ENCODE measurements around the gene RAP1GAP2.

RAP1GAP2 gene

GRCh38 chr17:2798678-2799077 lies 2.4 kb downstream of the RAP1GAP2 start:
- Histone ChIP-seq H3K36me3 (ENCODE audit: control insufficient read depth, insufficient read depth, low read length) (peaks cover 22% of the 10 kb centered on the region), H3K27me3 (replicated peaks; ENCODE audit: control insufficient read depth, insufficient read depth, low read length, poor library complexity, severe bottlenecking) (no peaks in the 10 kb centered on the region), H3K4me1 (ENCODE audit: control insufficient read depth, insufficient read depth, low read length, poor library complexity, severe bottlenecking) (peaks cover 44% of the 10 kb centered on the region), H3K4me3 (ENCODE audit: insufficient read depth, low read depth, low read length, poor library complexity, severe bottlenecking) (no peak overlapping the region), H3K27ac (ENCODE audit: insufficient read depth, low read length, poor library complexity, severe bottlenecking) (no peak overlapping the region), H3K9me3 (ENCODE audit: control insufficient read depth, low read length) (no peaks in the 10 kb centered on the region)
- DNase-seq, result no peak

- peaks cover 35% of the 10 kb centered on the region for H3K4me1 ChIP-seq (ENCODE audit: control insufficient read depth, insufficient read depth, low read length, poor library complexity, severe bottlenecking)
- H3K9me3 ChIP-seq (ENCODE audit: control insufficient read depth, low read length), result no peaks in the 10 kb centered on the region
- no peaks in the 10 kb centered on the region for H3K27me3 ChIP-seq (replicated peaks; ENCODE audit: control insufficient read depth, insufficient read depth, low read length, poor library complexity, severe bottlenecking)
- peaks cover 26% of the 10 kb centered on the region for H3K36me3 ChIP-seq (ENCODE audit: control insufficient read depth, insufficient read depth, low read length)
- no peak for DNase-seq
- H3K27ac ChIP-seq (ENCODE audit: insufficient read depth, low read length, poor library complexity, severe bottlenecking), result no peak overlapping the region
- H3K4me3 ChIP-seq (ENCODE audit: insufficient read depth, low read depth, low read length, poor library complexity, severe bottlenecking), result no peak overlapping the region
Observed at GRCh38 chr17:2799653-2800052, 3.4 kb downstream of the RAP1GAP2 start.

GRCh38 chr17:2800367-2800766 lies 4.1 kb downstream of the RAP1GAP2 start:
- Histone ChIP-seq H3K4me1 (ENCODE audit: control insufficient read depth, insufficient read depth, low read length, poor library complexity, severe bottlenecking) (peaks cover 28% of the 10 kb centered on the region), H3K27me3 (replicated peaks; ENCODE audit: control insufficient read depth, insufficient read depth, low read length, poor library complexity, severe bottlenecking) (no peaks in the 10 kb centered on the region), H3K27ac (ENCODE audit: insufficient read depth, low read length, poor library complexity, severe bottlenecking) (no peak overlapping the region)

GRCh38 chr17:2801841-2802240 lies 5.6 kb downstream of the RAP1GAP2 start:
- no peak for DNase-seq
- Histone ChIP-seq H3K27ac (ENCODE audit: insufficient read depth, low read length, poor library complexity, severe bottlenecking) (no peak overlapping the region), H3K4me1 (ENCODE audit: control insufficient read depth, insufficient read depth, low read length, poor library complexity, severe bottlenecking) (peaks cover 26% of the 10 kb centered on the region), H3K36me3 (ENCODE audit: control insufficient read depth, insufficient read depth, low read length) (peaks cover 29% of the 10 kb centered on the region), H3K4me3 (ENCODE audit: insufficient read depth, low read depth, low read length, poor library complexity, severe bottlenecking) (no peak overlapping the region), H3K27me3 (replicated peaks; ENCODE audit: control insufficient read depth, insufficient read depth, low read length, poor library complexity, severe bottlenecking) (no peaks in the 10 kb centered on the region), H3K9me3 (ENCODE audit: control insufficient read depth, low read length) (no peaks in the 10 kb centered on the region)

More at GRCh38 chr17:2800367-2800766, 4.1 kb downstream of the RAP1GAP2 start:
- Histone ChIP-seq H3K9me3 (ENCODE audit: control insufficient read depth, low read length) (no peaks in the 10 kb centered on the region), H3K4me3 (ENCODE audit: insufficient read depth, low read depth, low read length, poor library complexity, severe bottlenecking) (no peak overlapping the region), H3K36me3 (ENCODE audit: control insufficient read depth, insufficient read depth, low read length) (peaks cover 29% of the 10 kb centered on the region)
- DNase-seq, result no peak

GRCh38 chr17:2802574-2802973 lies 6.3 kb downstream of the RAP1GAP2 start:
- H3K27me3 ChIP-seq (replicated peaks; ENCODE audit: control insufficient read depth, insufficient read depth, low read length, poor library complexity, severe bottlenecking), result no peaks in the 10 kb centered on the region
- H3K36me3 ChIP-seq (ENCODE audit: control insufficient read depth, insufficient read depth, low read length), result peaks cover 29% of the 10 kb centered on the region
- no peak overlapping the region for H3K27ac ChIP-seq (ENCODE audit: insufficient read depth, low read length, poor library complexity, severe bottlenecking)
- H3K4me1 ChIP-seq (ENCODE audit: control insufficient read depth, insufficient read depth, low read length, poor library complexity, severe bottlenecking), result peaks cover 19% of the 10 kb centered on the region
- H3K9me3 ChIP-seq (ENCODE audit: control insufficient read depth, low read length), result no peaks in the 10 kb centered on the region
- no peak overlapping the region for H3K4me3 ChIP-seq (ENCODE audit: insufficient read depth, low read depth, low read length, poor library complexity, severe bottlenecking)
- no peak for DNase-seq

GRCh38 chr17:2803386-2803785 lies 7.1 kb downstream of the RAP1GAP2 start:
- DNase-seq, result no peak
- Histone ChIP-seq H3K9me3 (ENCODE audit: control insufficient read depth, low read length) (no peaks in the 10 kb centered on the region), H3K4me3 (ENCODE audit: insufficient read depth, low read depth, low read length, poor library complexity, severe bottlenecking) (no peak overlapping the region), H3K36me3 (ENCODE audit: control insufficient read depth, insufficient read depth, low read length) (peaks cover 35% of the 10 kb centered on the region), H3K4me1 (ENCODE audit: control insufficient read depth, insufficient read depth, low read length, poor library complexity, severe bottlenecking) (peaks cover 12% of the 10 kb centered on the region), H3K27me3 (replicated peaks; ENCODE audit: control insufficient read depth, insufficient read depth, low read length, poor library complexity, severe bottlenecking) (no peaks in the 10 kb centered on the region), H3K27ac (ENCODE audit: insufficient read depth, low read length, poor library complexity, severe bottlenecking) (no peak overlapping the region)

GRCh38 chr17:2803971-2804370 lies 7.7 kb downstream of the RAP1GAP2 start:
- Histone ChIP-seq H3K9me3 (ENCODE audit: control insufficient read depth, low read length) (no peaks in the 10 kb centered on the region), H3K4me3 (ENCODE audit: insufficient read depth, low read depth, low read length, poor library complexity, severe bottlenecking) (no peak overlapping the region), H3K4me1 (ENCODE audit: control insufficient read depth, insufficient read depth, low read length, poor library complexity, severe bottlenecking) (peaks cover 13% of the 10 kb centered on the region), H3K27ac (ENCODE audit: insufficient read depth, low read length, poor library complexity, severe bottlenecking) (no peak overlapping the region), H3K36me3 (ENCODE audit: control insufficient read depth, insufficient read depth, low read length) (peaks cover 41% of the 10 kb centered on the region), H3K27me3 (replicated peaks; ENCODE audit: control insufficient read depth, insufficient read depth, low read length, poor library complexity, severe bottlenecking) (no peaks in the 10 kb centered on the region)
- DNase-seq, result no peak

- no peaks in the 10 kb centered on the region for H3K9me3 ChIP-seq (ENCODE audit: control insufficient read depth, low read length)
- peaks cover 42% of the 10 kb centered on the region for H3K36me3 ChIP-seq (ENCODE audit: control insufficient read depth, insufficient read depth, low read length)
- H3K27me3 ChIP-seq (replicated peaks; ENCODE audit: control insufficient read depth, insufficient read depth, low read length, poor library complexity, severe bottlenecking), result no peaks in the 10 kb centered on the region
- peaks cover 6% of the 10 kb centered on the region for H3K4me1 ChIP-seq (ENCODE audit: control insufficient read depth, insufficient read depth, low read length, poor library complexity, severe bottlenecking)
- H3K4me3 ChIP-seq (ENCODE audit: insufficient read depth, low read depth, low read length, poor library complexity, severe bottlenecking), result no peak overlapping the region
- no peak overlapping the region for H3K27ac ChIP-seq (ENCODE audit: insufficient read depth, low read length, poor library complexity, severe bottlenecking)
- no peak for DNase-seq
Observed at GRCh38 chr17:2804912-2805311, 8.7 kb downstream of the RAP1GAP2 start.

- no peaks in the 10 kb centered on the region for H3K9me3 ChIP-seq (ENCODE audit: control insufficient read depth, low read length)
- H3K4me1 ChIP-seq (ENCODE audit: control insufficient read depth, insufficient read depth, low read length, poor library complexity, severe bottlenecking), result peaks cover 3% of the 10 kb centered on the region
- H3K27me3 ChIP-seq (replicated peaks; ENCODE audit: control insufficient read depth, insufficient read depth, low read length, poor library complexity, severe bottlenecking), result no peaks in the 10 kb centered on the region
- no peak overlapping the region for H3K27ac ChIP-seq (ENCODE audit: insufficient read depth, low read length, poor library complexity, severe bottlenecking)
- no peak for DNase-seq
- H3K36me3 ChIP-seq (ENCODE audit: control insufficient read depth, insufficient read depth, low read length), result peaks cover 36% of the 10 kb centered on the region
- no peak overlapping the region for H3K4me3 ChIP-seq (ENCODE audit: insufficient read depth, low read depth, low read length, poor library complexity, severe bottlenecking)
Observed at GRCh38 chr17:2805961-2806360, 9.7 kb downstream of the RAP1GAP2 start.

GRCh38 chr17:2808367-2809335 lies 12.4 kb downstream of the RAP1GAP2 start:
- H3K4me1 ChIP-seq (ENCODE audit: control insufficient read depth, insufficient read depth, low read length, poor library complexity, severe bottlenecking), result peaks cover 3% of the 10 kb centered on the region
- H3K27ac ChIP-seq (ENCODE audit: insufficient read depth, low read length, poor library complexity, severe bottlenecking), result no peak overlapping the region
- no peaks in the 10 kb centered on the region for H3K9me3 ChIP-seq (ENCODE audit: control insufficient read depth, low read length)
- H3K4me3 ChIP-seq (ENCODE audit: insufficient read depth, low read depth, low read length, poor library complexity, severe bottlenecking), result no peak overlapping the region
- no peaks in the 10 kb centered on the region for H3K27me3 ChIP-seq (replicated peaks; ENCODE audit: control insufficient read depth, insufficient read depth, low read length, poor library complexity, severe bottlenecking)
- DNase-seq, result no peak
- peaks cover 21% of the 10 kb centered on the region for H3K36me3 ChIP-seq (ENCODE audit: control insufficient read depth, insufficient read depth, low read length)

Measured in effector memory CD4-positive, alpha-beta T cell (primary cell).